Testis (tissue), 3 donors: ENCODE measurements around the gene HOXC11. TPM values are rescaled to one million over a fixed set of nuclear protein-coding genes. Genes with fewer than 3 reads are reported as not detected.

ENCODE experiments used
- DNase-seq: peaks from one replicate; pipeline ENCODE4 v3.0.0-alpha.2; 2019
- H3K27ac ChIP-seq, 2 donors: fragments of 200-600 bp; sonication (generic); one replicate each; pipeline ENCODE4 v1.5.1; 2019
- H3K27me3 ChIP-seq: fragments of 200-600 bp; sonication (generic); one replicate; pipeline ENCODE4 v1.5.1; 2019
- H3K36me3 ChIP-seq: fragments of 200-600 bp; sonication (generic); one replicate; pipeline ENCODE4 v1.5.1; 2017; ENCODE audit warnings: low read depth; ENCODE audit errors: missing control alignments
- H3K4me1 ChIP-seq: fragments of 200-600 bp; sonication (generic); one replicate; pipeline ENCODE4 v1.5.1; 2019
- H3K4me3 ChIP-seq, 2 donors: fragments of 200-600 bp; sonication (generic); one replicate each; pipeline ENCODE4 v1.5.1; 2017 to 2019
- H3K9me3 ChIP-seq: fragments of 200-600 bp; sonication (generic); one replicate; pipeline ENCODE4 v1.5.1; 2017
- CTCF ChIP-seq, 3 experiments: fragments of 450-650 bp in 2 of 3; fragments of 200-600 bp in 1 of 3; sonication (generic) in 1 of 3; IDR thresholded peaks; one replicate each; pipeline ENCODE4 v1.5.1; 2016 to 2019; ENCODE audit warnings: antibody characterized with exemption in 3 of 3, mild to moderate bottlenecking in 2 of 3, moderate library complexity in 1 of 3
- POLR2A ChIP-seq: fragments of 450-650 bp; IDR thresholded peaks from one replicate; pipeline ENCODE4 v1.6.1; 2017; ENCODE audit warnings: antibody characterized with exemption, mild to moderate bottlenecking, moderate library complexity
- WGBS, 2 donors: methylation state at CpG; one replicate each; pipeline ENCODE4 v1.1.5; 2018; 5-methylcytosine and 5-hydroxymethylcytosine counted together
- intact Hi-C: fragments of 100-400 bp; cut with DNase I; formaldehyde crosslinking; loops from one replicate; pipeline ENCODE4 v1.15.1; 2023; ENCODE audit warnings: low total_unique reads
- polyA plus RNA-seq: library from polyadenylated mRNA; stranded (reverse); fragments of 350-450 nt; fragmentation: Illumina TruSeq; extraction: RNeasy Lipid Tissue Mini Kit (QIAGEN cat#74804); gene quantifications from one replicate; pipeline ENCODE4 v1.2.3, GENCODE V29; 2014; ENCODE audit warnings: low read depth, low replicate concordance; ENCODE audit not compliant: insufficient read depth
- total RNA-seq, 2 donors: library from RNA; depleted of rRNA; stranded (reverse); fragments of >200 nt; gene quantifications; one replicate each; pipeline ENCODE4 v1.2.3, GENCODE V29; 2016

HOXC11 gene
- total and polyA plus RNA-seq, 3 donors from 2014 or later, result 0.18 to 1.1 (median 0.25) TPM

DNA sequence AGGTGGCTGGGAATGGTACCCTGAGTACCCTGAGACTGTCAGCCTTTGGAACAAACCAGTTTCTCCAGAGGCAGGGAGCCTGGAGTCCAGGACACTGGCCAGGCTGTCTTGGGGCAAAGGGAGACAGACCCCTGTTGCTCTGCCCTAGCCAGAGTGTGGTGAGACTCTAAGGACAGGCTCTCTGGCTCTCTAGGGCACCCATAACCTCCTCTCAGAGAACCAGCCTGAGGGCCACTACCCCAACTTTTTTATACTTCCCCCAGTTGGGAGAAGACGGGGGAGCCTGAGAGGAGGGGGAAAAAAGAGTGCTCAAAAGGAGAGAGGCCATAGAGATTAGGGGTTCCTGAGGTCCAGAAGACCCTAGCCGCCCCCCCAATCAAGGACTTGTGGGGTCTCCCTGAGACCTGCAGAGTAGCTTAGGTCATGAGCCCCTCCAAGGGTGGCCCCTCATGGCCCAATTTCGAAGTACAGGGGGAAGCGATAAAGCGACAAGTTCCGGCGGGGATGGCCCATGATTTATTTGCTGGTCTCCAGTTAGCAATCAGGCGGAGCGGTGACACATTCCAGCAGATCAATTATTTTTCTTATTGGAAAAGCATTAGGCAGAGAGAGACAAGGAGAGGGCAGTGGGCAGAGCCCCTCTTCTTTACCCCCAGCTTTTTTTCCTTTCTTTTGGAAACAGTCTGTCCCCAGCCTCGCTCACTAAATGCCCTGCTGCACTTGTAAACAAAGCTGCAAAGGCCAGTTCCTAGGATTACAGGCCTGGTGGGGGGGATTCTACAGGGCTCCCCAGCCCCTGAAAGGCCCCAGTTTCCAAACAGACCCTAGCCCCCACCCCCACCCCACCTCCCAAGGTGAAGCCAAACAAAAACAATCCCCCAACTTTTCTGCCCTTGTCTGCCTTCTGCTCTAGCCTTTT, 37.4 kb downstream of the HOXC11 start:
- TF ChIP-seq CTCF (IDR thresholded peaks at IDR 0.05), result no peak
- TF ChIP-seq POLR2A, result no peak
- peaks cover 21% of the 10 kb centered on the region for H3K4me1 ChIP-seq

DNA sequence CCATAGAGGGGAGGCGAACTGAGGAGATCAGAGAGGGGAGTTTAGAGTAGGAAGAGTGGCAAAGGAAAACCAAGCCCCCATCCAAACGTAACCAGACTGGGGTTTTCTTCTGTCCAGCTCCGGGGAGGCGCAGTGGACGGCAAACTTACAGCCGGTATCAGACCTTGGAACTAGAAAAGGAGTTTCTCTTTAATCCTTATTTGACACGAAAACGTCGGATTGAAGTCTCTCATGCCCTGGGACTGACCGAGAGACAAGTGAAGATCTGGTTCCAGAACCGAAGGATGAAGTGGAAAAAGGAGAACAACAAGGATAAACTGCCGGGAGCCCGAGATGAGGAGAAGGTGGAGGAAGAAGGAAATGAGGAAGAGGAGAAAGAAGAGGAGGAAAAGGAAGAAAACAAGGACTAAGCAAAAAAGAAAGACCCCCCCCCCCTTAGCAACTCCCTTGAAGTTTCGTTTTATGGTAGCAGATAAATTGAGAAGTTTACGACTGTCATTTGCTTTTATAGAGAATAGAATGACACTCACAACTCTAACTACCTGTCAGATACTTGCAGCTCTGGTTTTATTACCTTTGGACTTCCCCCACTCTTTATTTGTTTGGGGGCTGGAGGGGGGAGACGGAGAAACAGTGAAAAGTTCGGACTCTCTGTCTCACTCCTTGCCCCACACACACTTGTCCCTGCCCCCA, 38.2 kb downstream of the HOXC11 start:
- no peak overlapping the region for H3K4me3 ChIP-seq
- no peaks in the 10 kb centered on the region for H3K36me3 ChIP-seq
- H3K27me3 ChIP-seq, result no peaks in the 10 kb centered on the region
- no peak overlapping the region for H3K27ac ChIP-seq
- WGBS, 2 donors, result 50 to 65% methylated on average over 17 of the region's 17 CpGs
- peaks cover 21% of the 10 kb centered on the region for H3K4me1 ChIP-seq
- no peak for DNase-seq
- no peak for TF ChIP-seq POLR2A
- no peak for TF ChIP-seq CTCF (IDR thresholded peaks at IDR 0.05)
- intact Hi-C loops, result no loop called here
- no peaks in the 10 kb centered on the region for H3K9me3 ChIP-seq

More for the DNA sequence above, 37.4 kb downstream of the HOXC11 start:
- no peaks in the 10 kb centered on the region for H3K36me3 ChIP-seq
- intact Hi-C loops, result no loop called here
- H3K9me3 ChIP-seq, result no peaks in the 10 kb centered on the region
- no peak for DNase-seq
- no peak overlapping the region for H3K4me3 ChIP-seq
- no peaks in the 10 kb centered on the region for H3K27me3 ChIP-seq
- WGBS, 2 donors, result 56 to 77% methylated on average over 10 of the region's 10 CpGs
- H3K27ac ChIP-seq, result no peak overlapping the region

GRCh38 chr12:54011665-54012532, 39.0 kb downstream of the HOXC11 start:
- H3K27ac ChIP-seq, result no peak overlapping the region
- 81 to 82% methylated on average over 14 of the region's 14 CpGs for WGBS, 2 donors
- intact Hi-C loops, result no loop called here
- H3K4me1 ChIP-seq, result peaks cover 15% of the 10 kb centered on the region
- H3K36me3 ChIP-seq, result no peaks in the 10 kb centered on the region
- no peaks in the 10 kb centered on the region for H3K9me3 ChIP-seq
- H3K4me3 ChIP-seq, result no peak overlapping the region
- TF ChIP-seq POLR2A, result no peak
- no peak for TF ChIP-seq CTCF (IDR thresholded peaks at IDR 0.05)
- no peak for DNase-seq
- no peaks in the 10 kb centered on the region for H3K27me3 ChIP-seq

DNA sequence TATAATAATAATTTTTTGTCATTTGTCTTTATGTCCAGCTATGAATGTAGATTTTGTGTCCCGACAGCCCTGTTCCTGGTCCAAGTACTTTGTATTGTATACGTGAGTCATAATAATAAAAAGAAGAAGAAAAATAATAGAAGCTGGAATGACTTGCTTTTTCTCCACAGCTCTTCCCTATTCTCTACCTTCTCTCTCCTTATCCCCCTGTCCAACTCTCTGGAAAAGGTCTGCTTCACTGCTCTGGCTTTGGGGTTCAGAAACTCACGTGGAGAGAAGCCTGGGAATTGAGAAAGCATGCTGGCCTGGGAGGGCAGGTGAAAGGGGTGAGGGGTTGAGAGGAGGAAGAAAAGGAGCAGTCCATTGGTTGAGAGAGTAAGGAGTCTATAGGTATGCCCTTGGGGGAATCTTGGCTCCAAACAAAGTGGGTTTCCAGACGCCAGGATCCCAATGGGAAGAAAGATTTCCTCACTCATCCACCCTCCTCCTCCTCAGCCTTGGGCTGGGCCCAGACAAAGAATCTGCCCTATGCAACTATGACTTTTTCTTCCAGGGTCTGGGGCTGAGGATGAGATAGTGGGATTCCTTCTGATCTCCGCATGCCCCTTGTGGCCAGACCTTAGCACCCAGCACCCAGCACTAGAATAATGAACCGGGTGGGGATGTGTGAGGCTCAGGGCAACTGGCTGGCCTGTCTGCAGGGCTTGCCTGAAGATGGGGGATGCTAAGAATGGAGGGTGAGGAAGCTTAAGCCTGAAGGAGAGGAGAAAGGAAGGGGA, 39.9 kb downstream of the HOXC11 start:
- H3K27ac ChIP-seq, result no peak overlapping the region
- H3K9me3 ChIP-seq, result no peaks in the 10 kb centered on the region
- no peaks in the 10 kb centered on the region for H3K36me3 ChIP-seq
- H3K4me3 ChIP-seq, result no peak overlapping the region
- 79 to 81% methylated on average over 6 of the region's 6 CpGs for WGBS, 2 donors
- peaks cover 13% of the 10 kb centered on the region for H3K4me1 ChIP-seq
- DNase-seq, result no peak
- TF ChIP-seq POLR2A, result no peak
- TF ChIP-seq CTCF (IDR thresholded peaks at IDR 0.05), result no peak
- intact Hi-C loops, result no loop called here
- H3K27me3 ChIP-seq, result no peaks in the 10 kb centered on the region
